A549 (cell line): ENCODE data around the gene IDS.

Experiments
- BHLHE40 ChIP-seq: IDR thresholded peaks from 2 replicates; pipeline ENCODE4 v1.6.1; 2012; ENCODE audit warnings: low read depth, low read length, inconsistent platforms
- CBX2 ChIP-seq: fragments of 200-600 bp; sonication (generic); IDR thresholded peaks from 2 replicates; pipeline ENCODE4 v1.6.1; 2016; ENCODE audit warnings: low read depth, mild to moderate bottlenecking, borderline replicate concordance
- CEBPB ChIP-seq, 2 experiments: fragments of >200 bp in 1 of 2; sonication (Bioruptor Twin) in 1 of 2; formaldehyde crosslinking in 1 of 2; IDR thresholded peaks; 2 replicates each; pipeline ENCODE4 v1.6.1; 2012 to 2016
- ELK1 ChIP-seq: fragments of 150-350 bp; IDR thresholded peaks from 2 replicates; pipeline ENCODE4 v1.6.1; 2014; ENCODE audit warnings: low read depth, mild to moderate bottlenecking, low read length
- HOXA7 ChIP-seq: fragments of 250-450 bp; sonication (Bioruptor Pico); IDR thresholded peaks from 2 replicates; pipeline ENCODE4 v1.5.0; 2020; ENCODE audit warnings: mild to moderate bottlenecking, moderate library complexity
- KDM5A ChIP-seq: fragments of 200-600 bp; sonication (generic); IDR thresholded peaks from 2 replicates; pipeline ENCODE4 v1.6.1; 2016; ENCODE audit warnings: antibody characterized with exemption, mild to moderate bottlenecking
- MAZ ChIP-seq: fragments of 150-350 bp; IDR thresholded peaks from 2 replicates; pipeline ENCODE4 v1.6.1; 2014; ENCODE audit warnings: antibody characterized with exemption, low read depth, low read length, borderline replicate concordance
- POLR2A ChIP-seq: IDR thresholded peaks from 2 replicates; pipeline ENCODE4 v1.6.1; 2012; ENCODE audit warnings: mild to moderate bottlenecking, low read length
- RFX5 ChIP-seq: fragments of 450-650 bp; IDR thresholded peaks from 2 replicates; pipeline ENCODE4 v1.7.1; 2014; ENCODE audit warnings: antibody characterized with exemption, mild to moderate bottlenecking, moderate library complexity
- ZC3H11A ChIP-seq: fragments of 450-650 bp; IDR thresholded peaks from 2 replicates; pipeline ENCODE4 v1.6.1; 2014; ENCODE audit warnings: antibody characterized with exemption, mild to moderate bottlenecking
- TF ChIP-seq, protein P1 (sequence below): fragments of >200 bp; sonication (Bioruptor Twin); formaldehyde crosslinking; IDR thresholded peaks from 3 replicates; pipeline ENCODE4 v1.5.1; 2016
- TF ChIP-seq, protein P2 (sequence below): IDR thresholded peaks from 2 replicates; pipeline ENCODE4 v1.6.1; 2012
- TF ChIP-seq, protein P3 (sequence below): fragments of 450-650 bp; IDR thresholded peaks from 2 replicates; pipeline ENCODE4 v1.6.1; 2014; ENCODE audit warnings: antibody characterized with exemption
- TF ChIP-seq, protein P4 (sequence below): fragments of 200-600 bp; sonication (generic); IDR thresholded peaks from 2 replicates; pipeline ENCODE4 v1.6.1; 2016; ENCODE audit warnings: antibody characterized with exemption, mild to moderate bottlenecking, moderate library complexity

DNA sequence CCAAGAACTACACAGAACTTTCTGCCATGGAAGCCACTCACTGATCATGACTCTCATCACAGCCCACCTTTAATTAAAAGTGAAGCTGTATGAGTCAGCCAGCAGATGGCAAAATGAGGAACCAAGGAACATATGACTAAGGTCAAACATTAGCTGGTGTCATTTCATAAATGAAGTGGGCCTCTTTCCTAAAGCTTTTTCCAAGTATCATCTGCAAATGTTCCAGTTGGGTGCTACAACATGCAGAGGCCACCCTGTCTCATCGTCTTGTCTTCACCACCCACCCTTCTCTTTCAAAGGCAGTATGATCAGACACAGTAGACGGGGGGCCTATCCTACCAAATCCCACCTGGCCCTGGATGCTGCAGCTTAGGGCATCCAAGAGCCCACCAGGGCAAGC lies 26.5 kb upstream of the IDS start:
- no peak for TF ChIP-seq ZC3H11A
- no peak for TF ChIP-seq MAZ
- TF ChIP-seq, protein P1, sequence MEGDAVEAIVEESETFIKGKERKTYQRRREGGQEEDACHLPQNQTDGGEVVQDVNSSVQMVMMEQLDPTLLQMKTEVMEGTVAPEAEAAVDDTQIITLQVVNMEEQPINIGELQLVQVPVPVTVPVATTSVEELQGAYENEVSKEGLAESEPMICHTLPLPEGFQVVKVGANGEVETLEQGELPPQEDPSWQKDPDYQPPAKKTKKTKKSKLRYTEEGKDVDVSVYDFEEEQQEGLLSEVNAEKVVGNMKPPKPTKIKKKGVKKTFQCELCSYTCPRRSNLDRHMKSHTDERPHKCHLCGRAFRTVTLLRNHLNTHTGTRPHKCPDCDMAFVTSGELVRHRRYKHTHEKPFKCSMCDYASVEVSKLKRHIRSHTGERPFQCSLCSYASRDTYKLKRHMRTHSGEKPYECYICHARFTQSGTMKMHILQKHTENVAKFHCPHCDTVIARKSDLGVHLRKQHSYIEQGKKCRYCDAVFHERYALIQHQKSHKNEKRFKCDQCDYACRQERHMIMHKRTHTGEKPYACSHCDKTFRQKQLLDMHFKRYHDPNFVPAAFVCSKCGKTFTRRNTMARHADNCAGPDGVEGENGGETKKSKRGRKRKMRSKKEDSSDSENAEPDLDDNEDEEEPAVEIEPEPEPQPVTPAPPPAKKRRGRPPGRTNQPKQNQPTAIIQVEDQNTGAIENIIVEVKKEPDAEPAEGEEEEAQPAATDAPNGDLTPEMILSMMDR, result no peak
- no peak for TF ChIP-seq KDM5A
- TF ChIP-seq CBX2, result no peak
- TF ChIP-seq CEBPB (IDR thresholded peaks at IDR 0.05), result no peak
- no peak for TF ChIP-seq RFX5
- no peak for TF ChIP-seq BHLHE40
- no peak for TF ChIP-seq POLR2A
- TF ChIP-seq, protein P2, sequence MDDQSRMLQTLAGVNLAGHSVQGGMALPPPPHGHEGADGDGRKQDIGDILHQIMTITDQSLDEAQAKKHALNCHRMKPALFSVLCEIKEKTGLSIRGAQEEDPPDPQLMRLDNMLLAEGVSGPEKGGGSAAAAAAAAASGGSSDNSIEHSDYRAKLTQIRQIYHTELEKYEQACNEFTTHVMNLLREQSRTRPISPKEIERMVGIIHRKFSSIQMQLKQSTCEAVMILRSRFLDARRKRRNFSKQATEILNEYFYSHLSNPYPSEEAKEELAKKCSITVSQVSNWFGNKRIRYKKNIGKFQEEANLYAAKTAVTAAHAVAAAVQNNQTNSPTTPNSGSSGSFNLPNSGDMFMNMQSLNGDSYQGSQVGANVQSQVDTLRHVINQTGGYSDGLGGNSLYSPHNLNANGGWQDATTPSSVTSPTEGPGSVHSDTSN, result no peak
- TF ChIP-seq, protein P3, sequence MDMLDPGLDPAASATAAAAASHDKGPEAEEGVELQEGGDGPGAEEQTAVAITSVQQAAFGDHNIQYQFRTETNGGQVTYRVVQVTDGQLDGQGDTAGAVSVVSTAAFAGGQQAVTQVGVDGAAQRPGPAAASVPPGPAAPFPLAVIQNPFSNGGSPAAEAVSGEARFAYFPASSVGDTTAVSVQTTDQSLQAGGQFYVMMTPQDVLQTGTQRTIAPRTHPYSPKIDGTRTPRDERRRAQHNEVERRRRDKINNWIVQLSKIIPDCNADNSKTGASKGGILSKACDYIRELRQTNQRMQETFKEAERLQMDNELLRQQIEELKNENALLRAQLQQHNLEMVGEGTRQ, result no peak
- no peak for TF ChIP-seq ELK1
- TF ChIP-seq, protein P4, sequence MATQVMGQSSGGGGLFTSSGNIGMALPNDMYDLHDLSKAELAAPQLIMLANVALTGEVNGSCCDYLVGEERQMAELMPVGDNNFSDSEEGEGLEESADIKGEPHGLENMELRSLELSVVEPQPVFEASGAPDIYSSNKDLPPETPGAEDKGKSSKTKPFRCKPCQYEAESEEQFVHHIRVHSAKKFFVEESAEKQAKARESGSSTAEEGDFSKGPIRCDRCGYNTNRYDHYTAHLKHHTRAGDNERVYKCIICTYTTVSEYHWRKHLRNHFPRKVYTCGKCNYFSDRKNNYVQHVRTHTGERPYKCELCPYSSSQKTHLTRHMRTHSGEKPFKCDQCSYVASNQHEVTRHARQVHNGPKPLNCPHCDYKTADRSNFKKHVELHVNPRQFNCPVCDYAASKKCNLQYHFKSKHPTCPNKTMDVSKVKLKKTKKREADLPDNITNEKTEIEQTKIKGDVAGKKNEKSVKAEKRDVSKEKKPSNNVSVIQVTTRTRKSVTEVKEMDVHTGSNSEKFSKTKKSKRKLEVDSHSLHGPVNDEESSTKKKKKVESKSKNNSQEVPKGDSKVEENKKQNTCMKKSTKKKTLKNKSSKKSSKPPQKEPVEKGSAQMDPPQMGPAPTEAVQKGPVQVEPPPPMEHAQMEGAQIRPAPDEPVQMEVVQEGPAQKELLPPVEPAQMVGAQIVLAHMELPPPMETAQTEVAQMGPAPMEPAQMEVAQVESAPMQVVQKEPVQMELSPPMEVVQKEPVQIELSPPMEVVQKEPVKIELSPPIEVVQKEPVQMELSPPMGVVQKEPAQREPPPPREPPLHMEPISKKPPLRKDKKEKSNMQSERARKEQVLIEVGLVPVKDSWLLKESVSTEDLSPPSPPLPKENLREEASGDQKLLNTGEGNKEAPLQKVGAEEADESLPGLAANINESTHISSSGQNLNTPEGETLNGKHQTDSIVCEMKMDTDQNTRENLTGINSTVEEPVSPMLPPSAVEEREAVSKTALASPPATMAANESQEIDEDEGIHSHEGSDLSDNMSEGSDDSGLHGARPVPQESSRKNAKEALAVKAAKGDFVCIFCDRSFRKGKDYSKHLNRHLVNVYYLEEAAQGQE, result no peak
- TF ChIP-seq HOXA7 (CRISPR knock-in tag), result no peak
